Esophagus muscularis mucosa (tissue), 4 donors: ENCODE data around the gene TTC33.

Experiments
- EP300 ChIP-seq: sonication (generic); formaldehyde crosslinking; IDR thresholded peaks from one replicate; pipeline ENCODE4 v1.6.1; 2017; ENCODE audit warnings: antibody characterized with exemption
- POLR2AphosphoS5 ChIP-seq, 2 donors: sonication (generic); formaldehyde crosslinking; IDR thresholded peaks; one replicate each; pipeline ENCODE4 v1.6.1; 2017; ENCODE audit warnings: antibody characterized with exemption in 2 of 2
- TF ChIP-seq, protein P1 (sequence below), 3 experiments: fragments of 200-600 bp in 2 of 3; fragments of 450-650 bp in 1 of 3; sonication (generic) in 2 of 3; IDR thresholded peaks; one replicate each; pipeline ENCODE4 v1.5.1; 2017 to 2019; ENCODE audit warnings: antibody characterized with exemption in 3 of 3, mild to moderate bottlenecking in 2 of 3, moderate library complexity in 1 of 3

GRCh38 chr5:40554813-40555212 is 200.9 kb downstream of the TTC33 start:
- TF ChIP-seq, protein P1, sequence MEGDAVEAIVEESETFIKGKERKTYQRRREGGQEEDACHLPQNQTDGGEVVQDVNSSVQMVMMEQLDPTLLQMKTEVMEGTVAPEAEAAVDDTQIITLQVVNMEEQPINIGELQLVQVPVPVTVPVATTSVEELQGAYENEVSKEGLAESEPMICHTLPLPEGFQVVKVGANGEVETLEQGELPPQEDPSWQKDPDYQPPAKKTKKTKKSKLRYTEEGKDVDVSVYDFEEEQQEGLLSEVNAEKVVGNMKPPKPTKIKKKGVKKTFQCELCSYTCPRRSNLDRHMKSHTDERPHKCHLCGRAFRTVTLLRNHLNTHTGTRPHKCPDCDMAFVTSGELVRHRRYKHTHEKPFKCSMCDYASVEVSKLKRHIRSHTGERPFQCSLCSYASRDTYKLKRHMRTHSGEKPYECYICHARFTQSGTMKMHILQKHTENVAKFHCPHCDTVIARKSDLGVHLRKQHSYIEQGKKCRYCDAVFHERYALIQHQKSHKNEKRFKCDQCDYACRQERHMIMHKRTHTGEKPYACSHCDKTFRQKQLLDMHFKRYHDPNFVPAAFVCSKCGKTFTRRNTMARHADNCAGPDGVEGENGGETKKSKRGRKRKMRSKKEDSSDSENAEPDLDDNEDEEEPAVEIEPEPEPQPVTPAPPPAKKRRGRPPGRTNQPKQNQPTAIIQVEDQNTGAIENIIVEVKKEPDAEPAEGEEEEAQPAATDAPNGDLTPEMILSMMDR (IDR thresholded peaks at IDR 0.05): no peak
- TF ChIP-seq POLR2AphosphoS5 (IDR thresholded peaks at IDR 0.05) (no peak), EP300 (no peak)
